Common myeloid progenitor, CD34-positive (primary cell): ENCODE measurements around the gene GPR22.

Source experiments
- CTCF ChIA-PET: fragments of 350-600 bp; sonication (Branson Sonifier 250); formaldehyde crosslinking; loops from one replicate; lab custom pipeline; 2021; ENCODE audit warnings: antibody characterized with exemption; lab: Charles Lee
- POLR2A ChIA-PET: fragments of 350-600 bp; sonication (Branson Sonifier 250); formaldehyde crosslinking; loops from one replicate; lab custom pipeline; 2021; ENCODE audit warnings: antibody characterized with exemption; lab: Charles Lee
- DNase-seq, 3 donors: peaks; one replicate each; pipeline versions ENCODE4 v3.0.0 to v3.0.0-alpha.2; 2013
- H3K27ac ChIP-seq, 2 experiments: 1 replicate in 1 of 2; 2 replicates in 1 of 2; pipeline ENCODE4 v1.7.0; 2013; ENCODE audit warnings: inconsistent platforms in 2 of 2, low read length in 2 of 2, mild to moderate bottlenecking in 2 of 2, low read depth in 1 of 2, moderate library complexity in 1 of 2; ENCODE audit not compliant: severe bottlenecking in 2 of 2, insufficient read depth in 1 of 2, poor library complexity in 1 of 2
- H3K27me3 ChIP-seq, 5 experiments: replicated peaks in 2 of 5; 1 replicate in 3 of 5; 2 replicates in 2 of 5; pipeline versions ENCODE4 v1.6.1 to v1.7.0; 2013; ENCODE audit warnings: low read length in 4 of 5, mild to moderate bottlenecking in 2 of 5, moderate library complexity in 2 of 5, inconsistent platforms in 1 of 5; ENCODE audit not compliant: insufficient read depth in 5 of 5, control insufficient read depth in 4 of 5
- H3K36me3 ChIP-seq, 4 experiments: 1 replicate in 2 of 4; 2 replicates in 2 of 4; pipeline versions ENCODE4 v1.6.1 to v1.7.0; 2013; ENCODE audit warnings: low read length in 3 of 4, control low read depth in 1 of 4, mild to moderate bottlenecking in 1 of 4; ENCODE audit not compliant: control insufficient read depth in 4 of 4, insufficient read depth in 4 of 4
- H3K4me1 ChIP-seq, 4 experiments: 1 replicate in 3 of 4; 2 replicates in 1 of 4; pipeline versions ENCODE4 v1.6.1 to v1.7.1; 2013; ENCODE audit warnings: low read length in 3 of 4, mild to moderate bottlenecking in 3 of 4, control low read depth in 1 of 4, inconsistent platforms in 1 of 4, moderate library complexity in 1 of 4; ENCODE audit not compliant: control insufficient read depth in 4 of 4, insufficient read depth in 4 of 4; ENCODE audit errors: control extremely low read depth in 1 of 4
- H3K4me3 ChIP-seq, 7 experiments: 1 replicate in 4 of 7; 2 replicates in 3 of 7; pipeline versions ENCODE4 v1.5.1 to v1.7.0; 2013; ENCODE audit warnings: mild to moderate bottlenecking in 7 of 7, low read length in 6 of 7, moderate library complexity in 6 of 7, inconsistent platforms in 2 of 7, low read depth in 2 of 7, control low read depth in 1 of 7; ENCODE audit not compliant: insufficient read depth in 4 of 7, control insufficient read depth in 1 of 7; ENCODE audit errors: extremely low read depth in 1 of 7
- H3K9me3 ChIP-seq, 5 experiments: 1 replicate in 4 of 5; 2 replicates in 1 of 5; pipeline versions ENCODE4 v1.6.1 to v1.7.1; 2013; ENCODE audit warnings: low read length in 4 of 5, mild to moderate bottlenecking in 2 of 5, inconsistent platforms in 1 of 5, low read depth in 1 of 5, moderate library complexity in 1 of 5; ENCODE audit not compliant: control insufficient read depth in 4 of 5, insufficient read depth in 2 of 5; ENCODE audit errors: control extremely low read depth in 1 of 5
- WGBS: methylation state at CpG from one replicate; pipeline ENCODE4 v1.1.5; 2013; ENCODE audit not compliant: insufficient coverage; 5-methylcytosine and 5-hydroxymethylcytosine counted together

Gene GPR22

GRCh38 chr7:107505362-107505761 is 35.5 kb downstream of the GPR22 start:
- Histone ChIP-seq H3K4me1 (peaks cover 0 to 9% (median 6%) of the 10 kb centered on the region in 4 experiments), H3K4me3 (no peak overlapping the region), H3K27me3 (no peaks in the 10 kb centered on the region), H3K9me3 (peaks cover 0 to 4% (median 0%) of the 10 kb centered on the region in 5 experiments), H3K36me3 (peaks cover 2 to 8% (median 5%) of the 10 kb centered on the region in 4 experiments), H3K27ac (no peak overlapping the region)
- CTCF ChIA-PET: interaction anchor here (0.8 to 1.3 kb wide), 4 partner anchors 27 to 311 kb away, joined by 3 to 4 read pairs (median 3); no protein-coding TSS in a partner anchor
- DNase-seq: no peak
- POLR2A ChIA-PET: no interaction called here
- WGBS: 88% methylated on average over 1 of the region's 1 CpG

- CTCF ChIA-PET: interaction anchor here (1.3 kb wide), 1 partner anchor 42 kb away, joined by 3 read pairs; no protein-coding TSS in a partner anchor
Observed at GRCh38 chr7:107505997-107506673, 36.3 kb downstream of the GPR22 start.

DNA sequence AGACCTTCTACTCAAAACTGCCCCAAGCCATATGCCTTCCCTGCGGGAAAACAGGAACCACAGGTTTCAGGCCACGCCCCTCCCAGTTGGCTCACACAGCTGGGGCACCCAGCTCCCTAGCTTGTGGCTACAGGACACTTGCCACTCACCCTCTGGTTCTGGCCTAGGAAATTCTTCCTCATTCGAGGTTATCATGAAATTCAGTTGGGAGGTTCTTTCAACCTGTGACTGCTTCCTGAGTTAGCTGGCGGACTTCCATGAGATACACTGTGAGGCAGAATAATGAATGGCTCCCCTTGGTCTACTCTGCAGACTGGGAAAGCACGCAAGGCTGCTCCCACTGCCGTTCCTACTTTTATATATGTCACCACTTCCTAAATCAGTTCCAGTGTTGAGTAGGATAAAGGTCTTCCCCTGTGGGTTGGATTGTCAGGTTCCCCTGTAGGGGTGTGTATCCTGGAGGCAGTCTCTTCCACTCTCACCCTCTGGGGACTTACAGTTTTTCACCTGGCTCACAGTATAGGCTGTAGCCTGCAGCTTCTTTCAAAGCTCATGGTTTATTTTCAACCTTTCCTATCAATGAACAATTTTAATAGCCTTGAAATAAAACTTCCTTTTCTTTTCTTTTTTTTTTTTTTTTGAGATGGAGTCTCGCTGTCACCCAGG is 37.0 kb downstream of the GPR22 start:
- 26% methylated on average over 5 of the region's 7 CpGs for WGBS
- Histone ChIP-seq H3K9me3 (peaks cover 0 to 4% (median 0%) of the 10 kb centered on the region in 5 experiments), H3K4me1 (peaks cover 0 to 9% (median 6%) of the 10 kb centered on the region in 4 experiments), H3K27ac (no peak overlapping the region), H3K4me3 (no peak overlapping the region), H3K36me3 (peaks cover 2 to 8% (median 5%) of the 10 kb centered on the region in 4 experiments), H3K27me3 (no peaks in the 10 kb centered on the region)
- ChIA-PET POLR2A (no interaction called here), CTCF (interaction anchor here (1.3 kb wide), 1 partner anchor 43 kb away, joined by 3 read pairs; no protein-coding TSS in a partner anchor)
- DNase-seq: peak in 2 of 3 donors; percentile 6 to 22

More at GRCh38 chr7:107505997-107506673, 36.3 kb downstream of the GPR22 start:
- Histone ChIP-seq H3K36me3 (peaks cover 2 to 8% (median 5%) of the 10 kb centered on the region in 4 experiments), H3K27me3 (no peaks in the 10 kb centered on the region), H3K27ac (no peak overlapping the region), H3K4me3 (no peak overlapping the region), H3K4me1 (peaks cover 0 to 9% (median 6%) of the 10 kb centered on the region in 4 experiments), H3K9me3 (peaks cover 0 to 4% (median 0%) of the 10 kb centered on the region in 5 experiments)
- POLR2A ChIA-PET: no interaction called here
- WGBS: no CpG with 5 or more reads among the region's 2 CpGs
- no peak for DNase-seq
